SK-N-SH (cell line): ENCODE measurements around the gene PANX2.

Experiments
- CTCF ChIP-seq: fragments of 200-600 bp; sonication (generic); IDR thresholded peaks from 2 replicates; pipeline ENCODE4 v1.6.1; 2017; ENCODE audit warnings: antibody characterized with exemption, mild to moderate bottlenecking, moderate library complexity
- FOXJ3 ChIP-seq: sonication (generic); formaldehyde crosslinking; IDR thresholded peaks from 2 replicates; pipeline ENCODE4 v1.5.1; 2020; ENCODE audit warnings: mild to moderate bottlenecking, missing genetic modification reagents
- GABPA ChIP-seq: IDR thresholded peaks from 2 replicates; pipeline ENCODE4 v1.4.0; 2012; ENCODE audit warnings: low read depth, mild to moderate bottlenecking
- NFIC ChIP-seq: IDR thresholded peaks from 2 replicates; pipeline ENCODE4 v1.4.0; 2012; ENCODE audit warnings: borderline replicate concordance
- POLR2AphosphoS5 ChIP-seq: IDR thresholded peaks from 2 replicates; pipeline ENCODE4 v1.6.1; 2012; ENCODE audit warnings: low read depth, low read length
- RFX5 ChIP-seq: IDR thresholded peaks from 2 replicates; pipeline ENCODE4 v1.6.1; 2012; ENCODE audit warnings: mild to moderate bottlenecking, improper control_type of control experiment, low read length
- TF ChIP-seq, protein P1 (sequence below): IDR thresholded peaks from 2 replicates; pipeline ENCODE4 v1.6.1; 2012; ENCODE audit warnings: mild to moderate bottlenecking, low read depth, low read length, moderate library complexity

GRCh38 chr22:50183141-50183971 is 12.8 kb downstream of the PANX2 start:
- TF ChIP-seq NFIC (no peak), RFX5 (no peak), CTCF (no peak), GABPA (no peak), FOXJ3 (CRISPR knock-in tag) (no peak), POLR2AphosphoS5 (no peak)
- TF ChIP-seq, protein P1, sequence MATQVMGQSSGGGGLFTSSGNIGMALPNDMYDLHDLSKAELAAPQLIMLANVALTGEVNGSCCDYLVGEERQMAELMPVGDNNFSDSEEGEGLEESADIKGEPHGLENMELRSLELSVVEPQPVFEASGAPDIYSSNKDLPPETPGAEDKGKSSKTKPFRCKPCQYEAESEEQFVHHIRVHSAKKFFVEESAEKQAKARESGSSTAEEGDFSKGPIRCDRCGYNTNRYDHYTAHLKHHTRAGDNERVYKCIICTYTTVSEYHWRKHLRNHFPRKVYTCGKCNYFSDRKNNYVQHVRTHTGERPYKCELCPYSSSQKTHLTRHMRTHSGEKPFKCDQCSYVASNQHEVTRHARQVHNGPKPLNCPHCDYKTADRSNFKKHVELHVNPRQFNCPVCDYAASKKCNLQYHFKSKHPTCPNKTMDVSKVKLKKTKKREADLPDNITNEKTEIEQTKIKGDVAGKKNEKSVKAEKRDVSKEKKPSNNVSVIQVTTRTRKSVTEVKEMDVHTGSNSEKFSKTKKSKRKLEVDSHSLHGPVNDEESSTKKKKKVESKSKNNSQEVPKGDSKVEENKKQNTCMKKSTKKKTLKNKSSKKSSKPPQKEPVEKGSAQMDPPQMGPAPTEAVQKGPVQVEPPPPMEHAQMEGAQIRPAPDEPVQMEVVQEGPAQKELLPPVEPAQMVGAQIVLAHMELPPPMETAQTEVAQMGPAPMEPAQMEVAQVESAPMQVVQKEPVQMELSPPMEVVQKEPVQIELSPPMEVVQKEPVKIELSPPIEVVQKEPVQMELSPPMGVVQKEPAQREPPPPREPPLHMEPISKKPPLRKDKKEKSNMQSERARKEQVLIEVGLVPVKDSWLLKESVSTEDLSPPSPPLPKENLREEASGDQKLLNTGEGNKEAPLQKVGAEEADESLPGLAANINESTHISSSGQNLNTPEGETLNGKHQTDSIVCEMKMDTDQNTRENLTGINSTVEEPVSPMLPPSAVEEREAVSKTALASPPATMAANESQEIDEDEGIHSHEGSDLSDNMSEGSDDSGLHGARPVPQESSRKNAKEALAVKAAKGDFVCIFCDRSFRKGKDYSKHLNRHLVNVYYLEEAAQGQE = no peak
